K562 (cell line): ENCODE data around the gene TAF1D. TPM values are rescaled to one million over a fixed set of nuclear protein-coding genes. Genes with fewer than 3 reads are reported as not detected.

Source experiments
- BCLAF1 ChIP-seq, 2 experiments: fragments of 450-650 bp in 1 of 2; IDR thresholded peaks; 2 replicates each; pipeline ENCODE4 v1.6.1; 2011 to 2017; ENCODE audit warnings: low read depth in 2 of 2, antibody characterized with exemption in 1 of 2, borderline replicate concordance in 1 of 2, low read length in 1 of 2, mild to moderate bottlenecking in 1 of 2, mixed read lengths in 1 of 2; ENCODE audit not compliant: control insufficient read depth in 1 of 2
- ETV1 ChIP-seq: fragments of 450-650 bp; conservative IDR thresholded peaks from 2 replicates; pipeline ENCODE4 v1.6.1; 2016; ENCODE audit warnings: missing genetic modification characterization, control low read depth, low read depth, missing compliant biosample characterization
- KDM5B ChIP-seq: fragments of 200-600 bp; sonication (generic); IDR thresholded peaks from 2 replicates; pipeline ENCODE4 v1.6.1; 2012; ENCODE audit warnings: low read depth, mild to moderate bottlenecking, moderate library complexity, low read length, control low read depth, inconsistent platforms; ENCODE audit not compliant: insufficient replicate concordance
- MYC ChIP-seq, 2 experiments: fragments of 250-450 bp in 1 of 2; sonication (Bioruptor Pico) in 1 of 2; IDR thresholded peaks; 2 replicates each; pipeline versions ENCODE4 v1.5.1 to v1.6.1; 2012 to 2021; ENCODE audit warnings: low read depth in 2 of 2, borderline replicate concordance in 1 of 2, improper control_type of control experiment in 1 of 2, low read length in 1 of 2, mild to moderate bottlenecking in 1 of 2, moderate library complexity in 1 of 2
- PRDM10 ChIP-seq: fragments of 450-650 bp; IDR thresholded peaks from 2 replicates; pipeline ENCODE4 v1.6.1; 2018; ENCODE audit not compliant: partially characterized antibody
- TEAD4 ChIP-seq, 2 experiments: sonication (generic) in 1 of 2; formaldehyde crosslinking in 1 of 2; IDR thresholded peaks; 2 replicates each; pipeline versions ENCODE4 v1.6.1 to v1.8.0; 2012 to 2022; ENCODE audit warnings: borderline replicate concordance in 1 of 2, inconsistent platforms in 1 of 2, low read length in 1 of 2, mild to moderate bottlenecking in 1 of 2, missing genetic modification reagents in 1 of 2
- VEZF1 ChIP-seq: fragments of 200-800 bp; sonication (Bioruptor generic); IDR thresholded peaks from 2 replicates; pipeline ENCODE4 v1.6.1; 2017; ENCODE audit warnings: missing genetic modification characterization, missing compliant biosample characterization
- polyA plus RNA-seq, 8 experiments: library from polyadenylated mRNA; depleted of rRNA in 4 of 8; stranded (reverse) in 5 of 8; unstranded in 3 of 8; fragments of >200 nt; fragmentation: Nextera tagmentation in 2 of 8; fragmentation: Illumina TruSeq in 1 of 8; extraction: Ambion mirVana in 2 of 8; extraction: Trizol in 1 of 8; gene quantifications; 2 replicates each; pipeline versions ENCODE4 v1.2.1 to v1.2.3, GENCODE V29; 2011 to 2014; ENCODE audit warnings: inconsistent platforms in 1 of 8, missing spikeins in 1 of 8
- total RNA-seq, 7 experiments: library from RNA; depleted of rRNA in 6 of 7; stranded (reverse); fragments of >200 nt in 6 of 7; fragmentation: Illumina TruSeq in 2 of 7; extraction: Trizol in 2 of 7; gene quantifications; 2 replicates each; pipeline versions ENCODE4 v1.2.1 to v1.2.3, GENCODE V29; 2011 to 2021; ENCODE audit warnings: low replicate concordance in 1 of 7

TAF1D gene
- total and polyA plus RNA-seq, 9 of the 15 experiments (the other 6 are each of a cell fraction or from before 2014, with no cell fraction given) = 122 to 347 (median 250) TPM

DNA sequence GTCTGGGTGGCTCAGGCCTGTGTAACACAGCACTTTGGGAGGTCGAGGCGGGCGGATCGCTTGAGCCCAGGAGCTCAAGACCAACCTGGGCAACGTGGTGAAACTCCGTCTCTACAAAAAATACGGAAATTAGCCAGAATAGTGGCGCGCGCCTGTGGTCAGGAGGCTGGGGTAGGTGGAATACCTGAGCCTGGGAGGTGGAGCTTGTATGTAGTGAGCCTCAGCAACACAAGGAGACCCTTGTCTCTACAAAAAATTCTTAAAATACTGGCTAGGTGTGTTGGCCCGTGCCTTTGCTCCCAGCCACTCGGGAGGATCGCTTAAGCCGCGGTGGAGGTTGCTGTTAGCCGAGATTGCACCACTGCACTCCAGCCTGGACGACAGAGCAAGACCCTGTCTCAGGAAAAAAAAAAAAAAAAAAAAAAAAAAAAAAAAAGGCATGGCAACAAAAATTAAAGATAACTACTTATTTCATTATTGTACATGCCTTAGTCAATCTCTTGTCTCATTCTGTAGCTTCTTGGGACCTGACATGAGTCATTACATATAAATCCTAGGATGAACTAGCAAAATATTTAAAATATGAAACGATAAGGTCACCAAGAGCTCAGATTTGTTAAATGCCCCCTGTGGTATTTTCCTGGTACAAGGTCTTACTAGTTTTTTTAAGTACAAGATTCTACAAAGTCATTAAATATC, 1.1 kb downstream of the TAF1D start (continued):
- TF ChIP-seq MYC (IDR thresholded peaks at IDR 0.05; ENCODE audit: low read depth, low read length) (no peak), MYC (CRISPR knock-in tag; IDR thresholded peaks at IDR 0.05; ENCODE audit: borderline replicate concordance, low read depth) (no peak), PRDM10 (no peak), ETV1 (tag) (no peak), BCLAF1 (IDR thresholded peaks at IDR 0.05; ENCODE audit: borderline replicate concordance in 1 of 2, control insufficient read depth in 1 of 2, low read depth in 2 of 2, low read length in 1 of 2) (no peak), KDM5B (no peak), TEAD4 (IDR thresholded peaks at IDR 0.05; ENCODE audit: low read length) (no peak), TEAD4 (CRISPR knock-in tag; IDR thresholded peaks at IDR 0.05; ENCODE audit: borderline replicate concordance) (no peak), VEZF1 (CRISPR knock-in tag) (no peak)
